ENCODE measurements around the gene EID3.
"Not testable (repeated sequence)": the region's sequence is repeated elsewhere in the genome, so short reads cannot be mapped to it uniquely, and the experiment has no call there.

EID3 gene

GRCh38 chr12:104314242-104314614 is 10.7 kb downstream of the EID3 start:
- no peak for DNase-seq

GRCh38 chr12:104315326-104316224 is 12.0 kb downstream of the EID3 start:
- DNase-seq: no peak

DNA sequence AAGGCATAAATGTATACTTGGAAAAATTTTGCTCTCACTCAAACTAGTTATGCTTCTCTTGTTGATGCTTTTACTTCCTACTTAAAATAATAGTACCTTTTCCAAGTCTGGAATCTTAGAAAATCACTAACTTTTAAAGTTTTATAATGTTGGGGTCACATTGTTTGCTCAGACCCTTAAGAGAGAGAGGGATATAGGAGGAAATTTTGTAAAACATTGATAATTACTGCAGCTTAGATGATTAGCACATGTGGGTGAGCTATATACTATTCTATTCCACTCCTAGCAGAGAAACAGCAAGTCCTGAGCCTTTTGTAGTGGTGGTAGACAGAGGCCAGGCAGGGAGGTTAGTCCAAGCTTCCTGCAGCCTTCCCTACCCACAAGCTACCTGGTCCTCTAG is 13.4 kb downstream of the EID3 start:
- DNase-seq: no peak

GRCh38 chr12:104317538-104318210 is 14.1 kb downstream of the EID3 start:
- no peak for DNase-seq

DNA sequence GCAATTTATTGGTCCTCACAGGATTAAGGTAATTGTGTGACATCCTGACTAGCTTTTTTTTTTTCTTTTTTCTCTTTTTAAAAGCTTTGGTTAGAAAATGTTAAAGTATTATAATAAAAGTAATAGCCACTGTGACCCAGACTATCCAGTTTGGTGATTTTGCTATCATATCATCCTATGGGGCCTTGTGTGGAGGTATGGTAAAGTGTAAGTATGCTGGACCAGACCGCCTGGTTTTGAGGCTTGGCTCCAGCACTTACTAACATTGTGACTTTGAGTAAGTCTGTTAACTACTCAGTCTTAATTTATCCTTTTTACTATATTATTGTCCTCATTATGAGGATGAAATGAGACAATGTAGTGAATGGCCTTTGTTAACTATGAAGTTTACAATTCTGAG is 15.5 kb downstream of the EID3 start:
- no peak for DNase-seq

- no peak for DNase-seq
These were observed 16.5 kb downstream of the EID3 start for GRCh38 chr12:104319918-104320626.

DNA sequence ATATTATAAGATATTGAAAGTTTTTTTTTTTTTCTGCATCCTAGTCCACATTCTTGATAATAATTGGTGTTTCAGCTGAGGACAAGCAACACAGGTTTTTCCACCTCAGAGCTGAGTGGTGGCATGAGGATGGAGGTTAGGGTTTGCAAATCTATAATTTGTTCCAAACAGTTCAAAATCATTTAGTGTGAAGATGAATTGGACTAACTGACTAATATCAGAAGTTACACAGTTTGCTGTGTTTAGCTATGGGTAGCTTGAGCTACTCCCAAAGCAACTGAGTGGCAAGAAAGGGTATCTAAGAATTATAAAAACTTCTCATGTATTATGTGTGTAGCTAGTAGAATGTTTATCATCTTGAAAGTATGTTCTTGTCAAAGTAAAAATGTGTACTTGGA is 17.1 kb downstream of the EID3 start:
- no peak for DNase-seq

DNA sequence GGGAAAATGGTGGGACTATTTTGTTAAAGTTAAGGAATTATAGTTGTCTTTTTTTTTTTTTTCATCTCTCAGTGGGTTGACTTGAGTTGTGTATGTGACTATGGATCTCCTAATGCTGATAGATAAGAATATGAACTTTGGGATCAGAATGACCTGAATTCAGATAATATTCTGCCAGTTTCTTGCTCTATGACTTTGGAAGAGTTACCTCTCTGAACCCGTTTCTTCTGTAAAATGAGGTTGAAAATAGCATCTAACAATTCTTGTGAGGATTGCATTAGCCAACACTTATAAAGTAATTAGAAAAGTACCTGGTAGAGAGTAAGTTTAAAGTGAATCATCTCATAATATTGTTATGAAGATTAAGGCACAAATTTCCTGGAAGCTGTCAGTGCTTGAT is 18.4 kb downstream of the EID3 start:
- DNase-seq: no peak

- DNase-seq: not testable (repeated sequence)
These were observed 19.0 kb downstream of the EID3 start for GRCh38 chr12:104322533-104322932.

DNA sequence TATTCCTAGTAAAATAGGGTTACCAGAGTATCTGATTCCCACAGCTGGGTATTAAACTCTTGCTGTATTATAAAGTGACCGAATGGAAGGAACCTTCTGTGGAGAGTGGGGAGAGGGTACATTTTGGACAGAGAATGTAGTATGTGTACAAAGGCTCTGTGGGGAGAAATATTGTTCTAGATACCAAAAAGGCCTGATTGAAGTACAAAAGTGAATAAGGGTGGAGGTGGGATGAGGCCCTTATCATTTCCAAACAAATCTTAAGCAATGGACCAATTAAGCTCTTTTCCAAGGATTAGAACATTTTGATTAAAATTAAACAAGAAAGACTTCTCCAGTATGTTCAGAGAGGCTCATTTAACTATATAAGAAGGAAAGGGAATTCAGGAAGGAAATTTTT is 20.4 kb downstream of the EID3 start:
- no peak for DNase-seq

DNA sequence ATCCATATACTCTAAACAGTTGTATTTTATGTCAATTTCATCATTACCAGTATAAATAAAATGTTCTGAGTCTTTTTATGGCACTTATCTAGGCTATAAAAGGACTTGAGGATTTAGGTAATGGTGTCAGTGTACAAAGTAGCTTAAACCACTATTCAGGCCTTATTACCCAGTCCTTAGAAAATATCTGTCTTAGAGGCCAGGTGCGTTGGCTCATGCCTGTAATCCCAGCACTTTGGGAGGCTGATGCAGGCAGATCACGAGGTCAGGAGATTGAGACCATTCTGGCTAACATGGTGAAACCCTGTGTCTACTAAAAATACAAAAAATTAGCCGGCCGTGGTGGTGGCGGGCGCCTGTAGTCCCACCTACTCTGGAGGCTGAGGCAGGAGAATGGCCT is 24.7 kb downstream of the EID3 start:
- DNase-seq: not testable (repeated sequence)

DNA sequence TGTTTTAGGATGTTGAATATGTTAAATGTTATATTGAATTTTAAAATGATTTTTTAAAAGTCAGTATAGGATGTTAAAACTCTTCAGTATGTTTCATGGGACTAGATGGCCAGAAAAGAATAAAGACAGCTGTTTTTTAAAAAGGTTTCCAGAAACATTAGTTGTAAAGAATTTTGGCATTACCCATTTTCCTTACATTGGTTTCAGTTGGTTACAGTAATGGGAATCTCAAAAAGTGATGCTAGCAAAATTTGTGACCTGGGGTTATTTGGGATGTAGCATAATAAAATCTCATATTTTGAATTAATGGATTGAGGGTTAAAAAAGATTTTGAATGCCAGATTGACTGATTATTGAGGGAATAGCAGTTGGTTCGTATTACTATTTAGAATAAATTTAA is 25.3 kb downstream of the EID3 start:
- no peak for DNase-seq

GRCh38 chr12:104329707-104330532 is 26.4 kb downstream of the EID3 start:
- no peak for DNase-seq

DNA sequence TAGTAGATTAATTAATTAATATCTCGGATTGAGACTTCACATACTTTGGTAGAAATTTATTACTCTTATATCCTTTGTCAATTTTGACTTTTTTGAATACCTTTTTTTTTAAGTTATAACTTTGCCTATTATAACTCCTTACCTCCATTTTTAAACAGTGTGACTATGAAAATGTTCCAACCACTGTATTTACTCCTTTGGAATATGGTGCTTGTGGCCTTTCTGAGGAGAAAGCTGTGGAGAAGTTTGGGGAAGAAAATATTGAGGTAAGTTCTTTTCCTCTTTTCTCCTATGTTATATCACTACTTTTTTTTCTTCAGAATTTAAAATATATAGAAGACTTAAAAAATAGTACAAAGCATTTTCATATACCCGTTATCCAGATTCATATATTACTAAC is 27.8 kb downstream of the EID3 start:
- DNase-seq: no peak

- DNase-seq: not testable (repeated sequence)
These were observed 28.7 kb downstream of the EID3 start for GRCh38 chr12:104332273-104332672.

DNA sequence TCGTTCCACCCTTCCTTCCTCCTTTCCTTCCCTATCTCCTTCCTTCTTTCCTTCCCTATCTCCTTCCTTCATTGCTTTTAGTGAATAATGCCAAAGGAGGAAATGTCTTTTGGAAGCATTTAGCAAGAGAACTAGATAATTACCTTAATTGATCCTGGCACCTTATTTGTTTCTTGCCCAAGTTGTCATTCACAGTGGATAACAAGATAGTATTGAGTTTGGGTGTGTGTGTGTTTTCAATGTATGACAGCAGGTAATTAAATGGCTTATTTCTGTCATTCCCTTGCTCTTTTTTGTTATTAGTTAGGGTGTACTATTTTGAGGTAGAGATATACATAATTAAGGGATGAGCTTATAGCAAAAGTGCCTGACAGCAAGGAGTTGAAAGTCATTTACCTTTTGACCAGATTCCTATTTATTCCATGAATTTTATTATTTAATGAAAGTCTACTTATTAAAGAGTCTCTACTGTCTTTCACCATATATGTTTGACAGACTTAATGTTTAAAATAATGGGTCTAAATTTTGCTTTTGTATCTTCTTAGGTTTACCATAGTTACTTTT is 30.2 kb downstream of the EID3 start:
- no peak for DNase-seq

- no peak for DNase-seq
These were observed 31.0 kb downstream of the EID3 start for GRCh38 chr12:104334581-104334980.

- DNase-seq: no peak
These were observed 32.6 kb downstream of the EID3 start for GRCh38 chr12:104336115-104336514.

DNA sequence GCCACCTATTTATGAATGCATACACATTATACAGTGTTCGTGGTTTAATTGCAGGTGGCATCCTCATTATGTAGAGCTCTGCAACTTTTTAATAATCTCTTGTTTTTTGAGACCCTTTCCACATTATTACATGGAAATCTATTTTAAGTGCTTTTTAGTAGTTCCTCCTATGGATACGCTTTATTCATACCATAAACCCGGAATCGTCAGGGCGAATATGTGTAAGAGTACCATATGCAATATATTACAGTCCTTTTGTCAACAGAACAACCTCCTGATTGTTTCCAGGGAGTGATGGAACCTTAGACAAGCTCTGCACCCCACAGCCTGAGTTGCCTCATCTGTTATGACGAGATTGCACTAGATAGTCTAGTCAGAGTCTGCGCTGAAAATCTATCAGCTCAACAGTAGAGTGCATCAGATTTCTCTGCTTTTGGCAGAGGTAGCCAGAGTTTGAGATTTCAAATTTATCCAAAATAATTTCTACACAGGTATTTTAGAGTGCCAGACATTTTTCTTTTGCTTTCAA is 33.6 kb downstream of the EID3 start:
- no peak for DNase-seq

- no peak for DNase-seq
These were observed 36.1 kb downstream of the EID3 start for GRCh38 chr12:104339663-104340062.

GRCh38 chr12:104340177-104340576 is 36.6 kb downstream of the EID3 start:
- DNase-seq: no peak

DNA sequence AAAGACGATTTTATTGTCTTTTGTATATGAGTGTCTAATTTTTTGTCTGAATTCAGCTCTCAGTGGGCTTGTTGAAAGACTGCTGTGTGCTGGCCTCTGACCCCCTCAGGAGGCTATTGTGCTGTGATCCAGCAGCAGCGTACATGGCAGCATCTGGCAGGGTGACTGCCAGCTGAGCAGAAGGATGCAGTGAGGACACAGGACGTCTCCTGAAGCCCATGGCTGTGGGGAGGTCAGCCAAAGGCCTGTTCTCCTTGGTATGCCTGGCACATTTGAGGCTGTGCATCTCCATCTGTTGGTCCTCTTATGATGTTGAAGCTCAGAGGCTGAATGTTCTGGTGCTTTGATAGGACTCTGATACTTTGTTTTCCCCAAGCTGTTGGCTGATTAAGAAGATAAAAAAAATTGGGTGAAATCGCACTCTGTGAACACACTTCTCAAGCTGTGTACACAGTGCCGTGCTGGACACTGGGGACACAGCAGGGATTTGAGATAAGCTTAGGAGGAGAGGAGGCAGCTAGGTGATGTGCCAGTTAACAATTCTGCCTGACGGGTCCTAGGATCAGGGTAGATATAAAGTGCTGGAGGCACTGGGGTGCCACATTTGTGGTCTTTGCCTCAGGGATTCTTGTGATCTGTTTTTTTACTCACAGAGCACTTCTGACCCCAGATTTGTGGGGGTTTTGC is 37.5 kb downstream of the EID3 start:
- DNase-seq: no peak

All from bone marrow (tissue), 2 donors.